Suppressor macrophage treated with lipopolysaccharide for 1 hour (primary cell): Measurements from ENCODE around the gene ST7.

Source experiments
- DNase-seq, 3 donors: peaks; one replicate each; pipeline ENCODE4 v3.0.0-alpha.2; 2020 to 2022

Gene ST7

GRCh38 chr7:117034851-117035464 is 81.7 kb downstream of the ST7 start:
- DNase-seq, result no peak

DNA sequence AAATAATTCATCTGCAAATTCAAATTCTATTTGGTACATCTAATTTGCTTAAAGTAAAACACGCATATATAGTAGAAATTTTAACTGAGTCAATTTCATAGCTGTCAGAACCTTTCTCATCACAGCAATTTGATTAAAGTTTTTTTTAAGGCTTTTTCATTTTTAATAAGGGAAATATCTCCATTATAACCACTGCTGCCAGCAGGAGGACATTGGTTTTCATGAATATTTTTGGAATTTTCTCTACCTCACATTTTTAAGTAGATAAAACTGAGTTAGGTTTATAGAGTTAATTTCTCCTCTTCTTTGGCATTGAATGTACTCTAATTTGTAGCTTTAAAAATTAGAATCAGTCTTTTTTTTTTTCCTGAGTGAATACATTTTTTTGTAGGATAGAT is 82.2 kb downstream of the ST7 start:
- no peak for DNase-seq

GRCh38 chr7:117036053-117036669 is 82.9 kb downstream of the ST7 start:
- no peak for DNase-seq

GRCh38 chr7:117036836-117037235 is 83.5 kb downstream of the ST7 start:
- DNase-seq, result no peak

DNA sequence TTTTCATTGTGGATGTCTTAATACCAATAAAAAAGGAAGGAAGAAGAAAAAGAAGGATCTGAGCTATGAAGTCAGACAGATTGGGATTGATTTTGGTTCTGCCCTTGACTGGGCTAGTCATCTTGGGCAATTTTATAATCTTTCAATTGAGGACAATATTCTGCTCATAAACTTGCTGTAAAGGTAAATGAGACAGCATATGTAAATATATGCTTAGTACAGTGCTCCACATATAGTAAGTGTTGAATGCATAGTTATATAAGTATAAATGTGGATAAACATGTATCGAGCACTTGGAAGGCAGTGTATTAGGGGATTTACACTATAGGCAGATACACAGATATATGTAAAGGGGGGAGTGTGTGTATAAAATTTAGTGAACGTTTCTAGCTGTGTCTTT is 85.1 kb downstream of the ST7 start:
- no peak for DNase-seq

DNA sequence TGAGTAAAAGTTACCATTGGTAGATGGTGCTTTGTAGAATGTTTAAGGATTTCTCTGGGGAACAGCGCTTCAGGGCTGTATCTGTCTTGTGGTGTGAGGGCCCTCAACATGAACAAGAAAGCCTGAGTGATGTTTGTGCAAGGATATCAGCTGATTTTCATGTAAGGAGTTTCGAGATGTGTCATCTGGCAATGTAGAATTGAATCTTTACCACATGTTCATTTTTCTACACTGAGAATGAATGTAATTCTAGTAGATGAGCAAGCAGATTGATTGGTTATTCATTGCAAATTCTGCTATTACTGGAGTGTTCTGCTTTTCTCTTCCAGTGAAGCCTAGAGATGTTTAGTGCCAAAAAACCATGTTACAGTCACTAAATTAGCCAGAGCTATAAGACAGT is 87.7 kb downstream of the ST7 start:
- DNase-seq, result peak in 2 of 3 donors; percentile 39 to 47

DNA sequence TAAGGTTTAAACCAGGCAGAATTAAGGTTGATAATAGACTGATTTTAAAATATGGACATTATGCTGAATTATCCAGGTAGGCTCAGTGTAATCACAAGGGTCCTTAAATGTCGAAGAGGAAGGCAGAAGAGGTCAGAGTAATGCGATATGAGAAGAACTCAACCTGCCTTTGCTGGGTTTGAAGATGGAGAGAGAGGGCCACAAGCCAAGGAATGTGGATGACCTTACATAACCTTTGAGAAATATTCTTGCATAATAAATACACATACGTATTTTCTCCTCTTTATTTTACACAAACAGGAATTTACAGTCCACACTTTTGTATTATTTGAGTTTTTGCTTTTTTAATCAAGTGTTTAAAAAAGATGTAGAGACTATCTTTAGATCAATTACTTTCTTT is 88.5 kb downstream of the ST7 start:
- no peak for DNase-seq

DNA sequence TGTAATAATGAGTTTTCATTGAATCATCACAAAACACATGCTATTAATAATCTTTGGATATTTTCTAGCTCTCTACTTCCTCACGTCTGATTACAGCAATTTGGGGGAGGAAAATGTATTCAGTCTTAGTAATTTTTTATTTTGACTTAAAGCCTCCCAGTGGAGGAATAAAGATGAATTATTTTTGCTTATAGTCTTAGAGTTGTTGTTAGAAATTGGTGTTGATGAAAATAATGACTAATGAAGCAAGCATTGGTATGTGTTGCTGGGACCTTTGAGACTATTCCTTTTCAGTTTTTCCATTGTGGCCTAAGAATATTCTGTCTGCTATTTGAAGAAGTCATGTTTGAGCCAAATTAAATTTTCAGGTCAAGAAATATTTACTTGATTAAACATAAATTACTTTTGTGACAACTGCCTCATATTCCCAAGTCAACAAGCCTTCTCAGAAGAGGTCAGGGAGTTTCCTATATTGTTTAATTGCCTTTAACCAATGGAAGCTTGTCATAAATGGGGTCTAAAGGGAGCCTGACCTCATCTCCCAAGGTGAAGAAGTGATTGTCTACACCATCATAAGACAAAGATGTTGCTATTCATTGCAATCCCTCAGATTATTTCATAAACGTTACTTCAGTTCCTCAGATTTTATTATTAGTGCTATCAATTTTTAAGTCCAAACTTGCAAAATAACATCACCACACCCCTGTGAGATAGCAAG is 90.0 kb downstream of the ST7 start:
- peak; percentile 28 to 50 (median 31) for DNase-seq

- no peak for DNase-seq
Measured at GRCh38 chr7:117044664-117045063, 91.4 kb downstream of the ST7 start.

DNA sequence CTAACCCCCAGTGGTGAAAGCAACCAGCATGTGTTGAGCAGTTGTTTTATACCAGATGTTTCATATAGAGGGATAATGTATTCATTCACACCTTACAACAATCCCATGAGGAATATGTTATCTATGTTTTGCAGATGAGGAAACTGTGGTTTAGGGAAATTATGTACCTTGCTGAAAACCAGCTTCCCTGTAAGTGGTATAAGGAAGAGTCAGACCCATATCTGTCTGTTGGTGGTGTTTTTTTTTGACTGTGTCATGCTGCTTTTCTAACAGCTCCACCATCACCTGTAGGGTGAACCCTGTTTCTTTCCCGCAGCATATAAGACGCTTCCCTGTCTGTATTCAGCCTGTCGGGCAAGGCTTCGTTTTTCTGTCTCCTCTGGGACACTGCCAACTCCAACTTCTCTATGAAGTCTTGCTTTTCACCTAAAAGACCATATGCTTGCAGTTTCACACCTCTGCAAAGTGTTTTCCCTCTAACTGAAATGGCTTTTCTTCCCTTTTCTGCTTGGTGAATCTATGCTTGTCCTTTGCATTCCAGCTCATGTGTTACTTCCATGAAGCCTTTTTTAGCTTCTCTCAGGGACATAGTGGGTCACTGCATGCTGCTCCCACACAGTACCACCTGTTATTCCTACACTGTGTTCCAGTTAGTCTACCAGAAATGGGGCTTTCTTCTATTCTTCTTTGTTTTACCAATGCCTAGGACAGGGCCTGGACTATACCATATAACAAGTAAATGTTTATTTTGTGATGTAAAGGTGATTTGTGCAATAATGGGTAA is 92.8 kb downstream of the ST7 start:
- DNase-seq, result no peak

DNA sequence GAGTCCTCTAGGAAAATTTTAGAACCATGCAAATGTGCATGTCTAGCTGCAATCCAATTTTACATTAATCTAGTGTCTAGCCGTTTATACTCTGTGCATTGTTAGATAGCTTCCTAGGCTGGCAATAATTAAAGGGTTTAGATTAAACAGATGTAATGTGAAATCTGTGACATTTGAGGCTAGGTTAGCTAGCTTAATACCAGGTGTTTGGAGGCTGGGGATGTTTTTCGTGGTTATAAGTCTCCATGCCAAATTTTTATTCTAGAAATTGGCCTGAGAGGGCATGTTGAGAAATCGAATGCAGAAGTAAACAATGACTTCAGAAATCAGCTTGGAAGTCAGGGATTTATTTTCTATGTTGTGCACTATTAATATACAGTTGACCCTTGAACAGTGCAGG is 94.2 kb downstream of the ST7 start:
- DNase-seq, result no peak

DNA sequence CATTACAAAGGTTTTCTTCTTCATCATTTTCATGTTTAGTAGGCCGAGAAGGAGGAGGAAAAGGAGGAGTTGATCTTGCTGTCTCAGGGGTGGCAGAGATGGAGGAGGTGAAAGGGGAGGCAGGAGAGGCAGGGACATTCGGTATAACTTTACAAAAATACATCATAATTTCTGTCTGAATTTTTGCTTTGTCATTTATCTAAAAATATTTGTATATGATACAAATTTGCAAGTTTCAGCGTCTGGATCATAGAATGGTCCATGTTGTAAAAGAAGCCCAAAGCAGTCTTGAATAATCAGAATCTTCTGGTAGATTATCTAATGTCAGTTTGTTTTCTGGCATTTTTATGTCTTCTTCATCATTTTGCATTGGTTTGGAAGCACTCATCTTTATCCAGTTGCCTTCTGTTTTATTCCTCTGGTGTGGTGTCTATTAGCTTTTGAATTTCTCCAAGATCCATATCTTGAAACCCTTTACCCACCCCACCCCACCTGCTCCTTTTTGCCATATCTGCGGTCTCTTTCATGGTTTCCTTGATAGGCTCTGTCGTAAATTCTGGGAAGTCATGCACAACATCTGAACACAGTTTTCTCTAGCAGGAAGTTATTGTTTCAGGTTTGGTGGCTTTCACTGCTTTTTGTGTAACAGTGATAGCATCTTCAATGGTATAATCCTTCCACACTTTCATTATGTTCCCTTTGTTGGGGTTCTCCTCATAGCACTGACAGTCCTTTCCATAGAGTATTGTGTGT is 95.0 kb downstream of the ST7 start:
- DNase-seq, result no peak

DNA sequence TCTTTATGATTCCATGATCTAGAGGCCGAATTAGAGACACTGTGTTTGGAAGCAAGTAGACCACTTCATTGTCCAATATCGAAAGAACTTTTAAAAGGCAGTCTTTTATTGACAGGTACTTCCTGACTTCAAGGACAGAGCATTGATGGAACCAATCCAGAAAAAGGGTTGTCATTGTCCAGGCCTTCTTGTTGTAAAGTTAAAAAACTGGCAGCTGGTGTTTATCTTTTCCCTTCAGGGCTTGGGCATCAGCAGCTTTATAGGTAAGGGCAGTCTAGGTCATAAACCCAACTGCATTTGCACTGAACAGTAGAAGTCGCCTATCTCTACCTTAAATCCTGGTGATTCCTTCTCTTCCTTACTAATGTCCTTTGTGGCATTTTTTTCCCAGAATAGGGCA is 95.6 kb downstream of the ST7 start:
- DNase-seq, result no peak

- no peak for DNase-seq
Measured at GRCh38 chr7:117051808-117052207, 98.5 kb downstream of the ST7 start.

DNA sequence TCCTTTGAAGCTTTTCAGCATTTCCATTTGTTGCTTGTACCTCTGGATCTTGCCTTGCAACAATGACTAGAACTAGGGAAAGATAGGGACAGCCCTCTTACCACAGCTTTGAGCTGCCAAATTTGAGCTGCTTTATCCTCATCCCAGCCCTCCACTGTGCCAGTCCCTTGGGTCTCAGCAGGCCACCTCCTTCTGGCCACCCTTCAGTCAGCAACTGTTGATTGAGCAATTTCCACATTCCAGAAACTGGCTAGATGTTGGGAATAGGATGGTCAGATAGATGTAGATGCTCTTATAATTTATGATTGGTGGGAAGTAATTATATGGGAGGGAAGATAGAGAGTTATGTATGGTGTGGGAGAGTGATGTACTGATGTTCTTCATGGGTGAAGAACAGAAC is 100.1 kb downstream of the ST7 start:
- no peak for DNase-seq

DNA sequence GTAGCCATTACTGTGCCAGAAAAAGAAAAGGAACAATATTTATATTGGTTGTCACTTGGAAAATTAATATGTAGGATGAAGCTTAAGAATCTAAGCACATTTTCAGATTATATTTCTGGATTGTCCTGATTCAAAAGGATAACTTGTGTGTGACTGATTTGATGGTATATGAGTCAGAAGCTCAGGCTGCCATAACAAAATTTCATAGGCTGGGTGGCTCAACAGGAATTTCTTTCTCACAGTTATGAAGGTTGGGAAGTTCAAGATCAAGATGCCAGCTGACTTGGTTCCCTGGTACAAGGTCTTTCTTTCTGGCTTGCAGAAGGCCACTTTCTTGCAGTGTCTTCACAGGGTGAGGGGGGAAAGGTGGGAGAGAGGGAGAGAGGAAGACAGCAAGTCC is 108.5 kb downstream of the ST7 start:
- no peak for DNase-seq

- no peak for DNase-seq
Measured at GRCh38 chr7:117062300-117062699, 109.0 kb downstream of the ST7 start.

DNA sequence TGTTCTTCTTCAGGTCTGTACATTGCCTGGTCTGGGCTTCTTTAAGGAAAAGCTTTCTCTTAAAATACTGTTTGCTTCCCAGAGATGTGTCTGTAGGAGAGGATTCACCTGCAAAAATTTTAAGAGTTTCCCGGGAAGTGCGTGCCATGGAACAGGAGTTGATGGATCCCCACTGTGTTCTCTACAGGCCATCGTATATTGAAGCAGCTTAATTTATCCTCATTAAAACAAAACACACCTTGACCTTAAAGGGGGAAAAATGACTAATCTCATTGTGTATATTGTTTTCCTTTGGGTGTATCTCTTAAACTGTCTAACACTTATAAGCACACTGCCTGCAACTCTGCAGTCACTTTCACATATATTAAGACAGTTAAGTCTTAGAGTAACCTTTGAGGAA is 111.4 kb downstream of the ST7 start:
- DNase-seq, result no peak

DNA sequence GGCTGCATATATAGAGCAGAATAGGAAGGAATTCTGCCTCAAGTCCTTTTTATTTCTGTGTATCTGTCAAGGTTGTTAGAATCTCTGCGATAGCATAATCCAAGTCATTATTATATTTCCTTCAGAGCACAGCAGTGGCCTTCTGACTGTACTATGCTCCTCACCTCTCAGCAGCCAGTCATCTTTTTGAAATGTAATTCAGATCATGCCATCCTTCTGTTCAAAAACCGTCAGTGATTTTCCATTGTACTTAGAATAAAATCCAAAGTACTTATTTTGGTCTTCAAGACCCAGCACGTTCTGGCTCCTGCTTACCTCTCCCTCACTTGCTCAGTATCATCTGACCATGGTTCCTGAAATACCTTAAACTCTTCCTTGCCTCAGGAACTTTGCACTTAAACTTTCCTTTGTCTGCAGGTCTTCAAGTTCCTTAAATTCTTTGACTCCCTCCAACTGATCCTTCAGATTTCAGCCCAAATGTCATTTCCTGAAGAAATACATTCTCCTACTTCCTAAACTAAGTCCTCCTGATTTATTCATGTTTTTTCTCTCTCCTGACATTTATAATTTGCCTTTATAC is 112.4 kb downstream of the ST7 start:
- DNase-seq, result no peak

DNA sequence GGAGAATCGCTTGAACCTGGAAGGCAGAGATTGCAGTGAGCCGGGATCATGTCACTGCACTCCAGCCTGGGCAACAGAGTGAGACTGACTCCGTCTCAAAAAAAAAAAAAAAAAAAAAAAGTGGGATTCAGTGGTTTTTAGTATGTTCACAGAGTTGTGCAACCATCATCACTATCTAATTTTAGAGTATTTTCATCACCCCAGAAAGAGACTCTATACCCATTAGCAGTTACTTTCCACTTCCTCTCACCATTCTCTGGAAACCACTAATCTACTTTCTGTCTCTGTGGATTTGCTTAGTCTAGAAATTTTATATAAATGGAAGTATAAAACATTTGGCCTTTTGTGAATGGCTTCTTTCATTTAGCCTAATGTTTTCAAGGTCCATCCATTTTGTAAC is 113.4 kb downstream of the ST7 start:
- DNase-seq, result peak; percentile 49 to 87 (median 79)

GRCh38 chr7:117067340-117067739 is 114.0 kb downstream of the ST7 start:
- peak; percentile 43 to 54 (median 46) for DNase-seq

DNA sequence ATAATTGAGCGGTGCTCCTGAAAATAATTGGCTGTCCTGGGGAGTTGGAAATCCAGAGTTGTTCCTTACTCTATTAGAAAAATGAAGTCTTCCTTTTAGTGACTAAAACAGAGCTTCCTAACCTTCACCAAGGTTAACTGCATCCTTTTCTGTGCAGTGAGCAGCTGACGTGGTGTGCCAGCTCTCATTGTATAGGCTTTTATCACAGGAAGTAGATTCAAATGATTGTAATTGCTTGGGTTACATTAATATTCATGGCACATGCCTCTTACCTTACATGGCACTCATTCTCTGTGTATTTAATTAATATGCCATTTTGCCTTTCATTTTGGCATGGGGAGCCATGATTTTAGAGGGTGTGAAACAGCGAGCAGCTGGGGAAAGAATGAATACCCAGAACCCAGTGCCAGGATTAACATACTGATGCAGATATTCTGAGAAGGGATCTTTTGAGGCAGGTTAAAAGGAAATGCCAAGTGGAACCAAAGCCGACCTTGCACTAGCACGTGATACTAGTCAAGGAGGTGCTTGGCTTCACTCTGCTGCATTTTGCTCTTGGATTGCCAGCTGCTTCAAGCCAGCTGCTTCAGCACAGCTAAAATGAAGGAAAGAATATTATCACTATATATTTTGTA is 115.3 kb downstream of the ST7 start:
- DNase-seq, result no peak
